Upper lobe of right lung (tissue), 1 donor: ENCODE data around the gene PLPP4. TPM values are rescaled to one million over a fixed set of nuclear protein-coding genes. Genes with fewer than 3 reads are reported as not detected.

ENCODE experiments used
- ATAC-seq: fragments of 200-7000 bp; cut with Tn5 transposase; one replicate; pipeline ENCODE4 v1.9.1; 2020; ENCODE audit warnings: mild to moderate bottlenecking, moderate library complexity
- DNase-seq: peaks from one replicate; pipeline ENCODE4 v3.0.0-alpha.2; 2020
- H3K27ac ChIP-seq: fragments of 200-600 bp; one replicate; pipeline ENCODE4 v1.8.0; 2022
- H3K27me3 ChIP-seq: fragments of 200-600 bp; one replicate; pipeline ENCODE4 v1.8.0; 2022; ENCODE audit warnings: mild to moderate bottlenecking
- H3K36me3 ChIP-seq: fragments of 200-600 bp; one replicate; pipeline ENCODE4 v1.8.0; 2022
- H3K4me1 ChIP-seq: fragments of 200-600 bp; one replicate; pipeline ENCODE4 v1.8.0; 2022
- H3K4me3 ChIP-seq: fragments of 200-600 bp; one replicate; pipeline ENCODE4 v1.8.0; 2022; ENCODE audit warnings: mild to moderate bottlenecking
- H3K9me3 ChIP-seq: fragments of 200-600 bp; one replicate; pipeline ENCODE4 v1.8.0; 2022
- intact Hi-C: fragments of 100-400 bp; cut with DNase I; formaldehyde crosslinking; loops from one replicate; pipeline ENCODE4 v1.11.0; 2022
- total RNA-seq: library from RNA; stranded (reverse); fragmentation: NEBNext Ultra II Directional; extraction: Animal tissue kit (Norgen Biotek cat#: 25700); gene quantifications from one replicate; pipeline ENCODE4 v1.2.1, GENCODE V29; 2021
- TF ChIP-seq, protein P1 (sequence below): fragments of 200-600 bp; IDR thresholded peaks from one replicate; pipeline ENCODE4 v1.8.0; 2022; ENCODE audit warnings: antibody characterized with exemption
- donor health status: DM: no; HTN: yes; CAD: no; lungs with severe emphysema.

The PLPP4 gene
- total RNA-seq, 1 donor from 2014 or later = 0.38 TPM

DNA sequence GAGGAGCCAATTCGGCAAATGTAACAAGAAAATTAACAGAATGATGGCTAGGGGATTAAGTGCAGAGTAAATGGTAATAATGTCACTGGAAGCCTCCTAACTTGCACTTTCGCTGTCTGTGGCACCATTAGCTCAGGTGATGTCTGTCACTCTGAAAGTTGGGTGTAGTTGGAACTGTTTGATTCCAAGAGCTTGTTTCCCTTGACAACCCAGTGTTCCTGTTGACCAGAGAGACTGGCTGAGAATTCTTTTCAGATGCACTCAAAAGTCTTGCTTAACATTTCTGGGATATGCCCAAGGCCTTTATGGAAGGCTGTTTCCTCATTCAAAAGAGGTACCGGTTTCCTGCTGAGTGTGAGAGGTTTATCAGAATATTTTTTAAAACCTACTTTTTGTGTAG is 49.6 kb downstream of the PLPP4 start:
- Histone ChIP-seq H3K27me3 (no peaks in the 10 kb centered on the region), H3K27ac (no peak overlapping the region), H3K9me3 (no peaks in the 10 kb centered on the region), H3K36me3 (no peaks in the 10 kb centered on the region), H3K4me3 (no peak overlapping the region), H3K4me1 (no peaks in the 10 kb centered on the region)
- TF ChIP-seq, protein P1, sequence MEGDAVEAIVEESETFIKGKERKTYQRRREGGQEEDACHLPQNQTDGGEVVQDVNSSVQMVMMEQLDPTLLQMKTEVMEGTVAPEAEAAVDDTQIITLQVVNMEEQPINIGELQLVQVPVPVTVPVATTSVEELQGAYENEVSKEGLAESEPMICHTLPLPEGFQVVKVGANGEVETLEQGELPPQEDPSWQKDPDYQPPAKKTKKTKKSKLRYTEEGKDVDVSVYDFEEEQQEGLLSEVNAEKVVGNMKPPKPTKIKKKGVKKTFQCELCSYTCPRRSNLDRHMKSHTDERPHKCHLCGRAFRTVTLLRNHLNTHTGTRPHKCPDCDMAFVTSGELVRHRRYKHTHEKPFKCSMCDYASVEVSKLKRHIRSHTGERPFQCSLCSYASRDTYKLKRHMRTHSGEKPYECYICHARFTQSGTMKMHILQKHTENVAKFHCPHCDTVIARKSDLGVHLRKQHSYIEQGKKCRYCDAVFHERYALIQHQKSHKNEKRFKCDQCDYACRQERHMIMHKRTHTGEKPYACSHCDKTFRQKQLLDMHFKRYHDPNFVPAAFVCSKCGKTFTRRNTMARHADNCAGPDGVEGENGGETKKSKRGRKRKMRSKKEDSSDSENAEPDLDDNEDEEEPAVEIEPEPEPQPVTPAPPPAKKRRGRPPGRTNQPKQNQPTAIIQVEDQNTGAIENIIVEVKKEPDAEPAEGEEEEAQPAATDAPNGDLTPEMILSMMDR = no peak
- intact Hi-C loops = no loop called here
- ATAC-seq = no peak
- no peak for DNase-seq

GRCh38 chr10:120507175-120507574 is 50.1 kb downstream of the PLPP4 start:
- TF ChIP-seq, protein P1 = no peak
- Histone ChIP-seq H3K27me3 (no peaks in the 10 kb centered on the region), H3K36me3 (no peaks in the 10 kb centered on the region), H3K4me1 (no peaks in the 10 kb centered on the region), H3K9me3 (no peaks in the 10 kb centered on the region), H3K27ac (no peak overlapping the region), H3K4me3 (no peak overlapping the region)
- ATAC-seq (no peak), DNase-seq (no peak)
- intact Hi-C loops = no loop called here

DNA sequence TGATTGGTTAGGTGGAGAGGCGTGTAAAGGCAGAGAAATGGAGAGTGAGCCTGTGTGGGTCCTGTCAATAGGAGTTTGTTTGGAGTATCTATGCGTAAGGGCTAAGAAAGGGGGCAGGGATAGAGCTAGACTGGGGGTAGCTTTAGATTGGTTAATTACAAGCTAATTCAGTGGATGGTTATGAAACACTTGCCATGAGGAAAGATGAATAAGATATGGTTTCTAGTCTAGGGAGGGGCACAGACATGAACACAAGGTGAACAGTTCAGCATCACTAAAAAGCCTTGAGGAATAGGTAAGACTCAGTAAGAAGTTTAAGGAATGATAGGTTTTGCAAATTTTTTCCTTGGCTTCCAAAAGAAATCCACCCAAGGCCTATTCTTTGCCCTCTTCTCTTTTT is 50.6 kb downstream of the PLPP4 start:
- intact Hi-C loops = no loop called here
- TF ChIP-seq, protein P1 = no peak

GRCh38 chr10:120508393-120508792 is 51.4 kb downstream of the PLPP4 start:
- Histone ChIP-seq H3K4me1 (no peaks in the 10 kb centered on the region), H3K9me3 (no peaks in the 10 kb centered on the region), H3K36me3 (no peaks in the 10 kb centered on the region), H3K4me3 (no peak overlapping the region), H3K27me3 (no peaks in the 10 kb centered on the region), H3K27ac (no peak overlapping the region)
- DNase-seq (no peak), ATAC-seq (no peak)
- TF ChIP-seq, protein P1 = no peak
- intact Hi-C loops = no loop called here

More for the DNA sequence above, 50.6 kb downstream of the PLPP4 start:
- no peaks in the 10 kb centered on the region for H3K27me3 ChIP-seq
- no peak overlapping the region for H3K27ac ChIP-seq
- no peak overlapping the region for H3K4me3 ChIP-seq
- H3K9me3 ChIP-seq = no peaks in the 10 kb centered on the region
- H3K36me3 ChIP-seq = no peaks in the 10 kb centered on the region
- no peak for DNase-seq
- ATAC-seq = no peak
- H3K4me1 ChIP-seq = no peaks in the 10 kb centered on the region

- no peak for ATAC-seq
Observed at GRCh38 chr10:120508966-120509365, 51.9 kb downstream of the PLPP4 start.

More at GRCh38 chr10:120508966-120509365, 51.9 kb downstream of the PLPP4 start:
- TF ChIP-seq, protein P1 = no peak
- Histone ChIP-seq H3K36me3 (no peaks in the 10 kb centered on the region), H3K4me3 (no peak overlapping the region), H3K9me3 (no peaks in the 10 kb centered on the region), H3K27me3 (no peaks in the 10 kb centered on the region), H3K4me1 (no peaks in the 10 kb centered on the region), H3K27ac (no peak overlapping the region)
- no peak for DNase-seq
- intact Hi-C loops = no loop called here
